GM21737 (cell line): ENCODE measurements around the gene RECQL5.
"Not testable (repeated sequence)": the region's sequence is repeated elsewhere in the genome, so short reads cannot be mapped to it uniquely, and the experiment has no call there.

Experiments used
- ATAC-seq: cut with Tn5 transposase; IDR thresholded peaks from one replicate; pipeline ENCODE4 v1.9.1; 2021; ENCODE audit warnings: mild to moderate bottlenecking, moderate library complexity; ENCODE audit not compliant: unreplicated experiment

RECQL5 gene

DNA sequence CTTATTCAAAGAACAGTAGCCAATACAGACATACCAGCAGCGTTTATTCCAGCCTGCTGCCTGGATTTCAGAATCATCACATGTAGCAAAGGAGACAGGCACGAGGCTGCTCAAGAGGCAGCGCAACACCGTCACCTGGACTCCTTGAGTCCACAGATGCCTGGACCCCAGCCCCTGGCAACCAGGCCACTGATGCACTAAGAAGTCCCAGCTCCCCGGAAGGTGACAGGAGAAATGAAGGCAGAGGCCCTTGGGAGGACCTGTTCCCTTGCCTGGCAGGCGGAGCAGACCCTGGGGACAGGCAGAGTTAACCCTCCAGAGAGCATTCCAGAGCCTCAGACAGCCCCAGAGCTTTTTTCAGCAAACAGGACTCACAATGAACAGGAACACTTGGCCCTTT is 17.3 kb downstream of the RECQL5 start:
- no peak for ATAC-seq

DNA sequence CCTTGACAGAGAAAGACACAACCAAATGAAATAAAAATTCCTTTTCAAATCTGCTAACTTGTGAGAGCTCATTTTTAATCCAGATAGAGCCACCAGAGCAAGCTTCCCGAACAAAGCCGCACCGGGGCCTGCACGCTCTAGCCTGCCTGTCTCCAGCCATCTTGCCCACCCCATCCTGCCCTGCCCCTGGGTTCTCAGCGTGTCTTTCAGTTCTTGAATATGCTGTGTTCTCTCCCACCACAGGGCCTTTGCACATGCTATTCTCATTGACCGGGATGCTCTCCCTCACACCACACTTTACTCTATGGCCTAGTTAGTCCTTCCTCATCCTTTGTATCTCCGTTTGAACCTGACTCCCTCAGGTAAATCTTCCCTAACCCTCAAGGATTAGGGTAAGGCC is 19.0 kb downstream of the RECQL5 start:
- ATAC-seq = no peak

DNA sequence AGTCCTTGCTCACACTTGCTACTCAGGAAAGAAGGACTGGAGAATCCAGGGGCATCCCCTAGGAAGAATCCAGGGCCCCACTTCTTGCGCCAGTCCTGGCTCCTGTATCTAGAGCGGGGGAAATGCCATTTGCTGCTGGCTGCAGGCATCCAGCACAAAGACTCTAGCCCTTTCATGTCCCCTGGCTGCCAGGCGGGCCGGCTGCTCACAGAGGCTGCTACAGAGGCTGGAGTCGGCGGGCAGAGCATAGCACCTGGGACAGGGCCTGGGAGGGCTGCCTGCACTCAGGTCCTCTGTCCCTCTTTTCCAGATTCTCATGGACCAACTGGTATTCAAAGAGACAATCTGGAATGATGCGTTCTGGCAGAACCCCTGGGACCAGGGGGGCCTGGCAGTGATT is 19.9 kb downstream of the RECQL5 start:
- no peak for ATAC-seq

DNA sequence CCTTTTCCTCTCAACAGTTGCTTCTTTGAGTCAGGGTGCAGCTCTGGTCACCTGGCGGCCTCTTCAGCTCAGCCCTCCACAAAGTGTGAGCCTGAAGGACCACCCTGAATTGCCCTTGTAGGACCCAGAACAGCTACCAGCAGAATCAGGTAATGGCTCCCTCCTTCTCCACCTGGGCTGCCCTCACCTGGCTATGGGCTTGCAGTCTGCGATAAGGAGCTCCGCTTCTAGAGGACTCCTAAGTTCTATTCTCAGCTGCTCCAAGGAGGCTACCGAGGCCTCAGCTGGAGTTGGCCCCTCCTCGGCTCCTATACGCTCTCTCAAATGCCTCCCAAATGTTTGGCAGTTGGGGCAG is 20.3 kb downstream of the RECQL5 start:
- ATAC-seq = no peak

GRCh38 chr17:75645889-75646637 is 20.9 kb downstream of the RECQL5 start:
- ATAC-seq = peak; percentile 92

- ATAC-seq = no peak
These were observed 21.5 kb downstream of the RECQL5 start for GRCh38 chr17:75645501-75645888.

- ATAC-seq = no peak
These were observed 23.3 kb downstream of the RECQL5 start for GRCh38 chr17:75643643-75644017.

GRCh38 chr17:75642784-75643642 is 23.9 kb downstream of the RECQL5 start:
- no peak for ATAC-seq

- ATAC-seq = no peak
These were observed 24.7 kb downstream of the RECQL5 start for GRCh38 chr17:75642182-75642783.

- no peak for ATAC-seq
These were observed 25.6 kb downstream of the RECQL5 start for GRCh38 chr17:75641343-75641742.

DNA sequence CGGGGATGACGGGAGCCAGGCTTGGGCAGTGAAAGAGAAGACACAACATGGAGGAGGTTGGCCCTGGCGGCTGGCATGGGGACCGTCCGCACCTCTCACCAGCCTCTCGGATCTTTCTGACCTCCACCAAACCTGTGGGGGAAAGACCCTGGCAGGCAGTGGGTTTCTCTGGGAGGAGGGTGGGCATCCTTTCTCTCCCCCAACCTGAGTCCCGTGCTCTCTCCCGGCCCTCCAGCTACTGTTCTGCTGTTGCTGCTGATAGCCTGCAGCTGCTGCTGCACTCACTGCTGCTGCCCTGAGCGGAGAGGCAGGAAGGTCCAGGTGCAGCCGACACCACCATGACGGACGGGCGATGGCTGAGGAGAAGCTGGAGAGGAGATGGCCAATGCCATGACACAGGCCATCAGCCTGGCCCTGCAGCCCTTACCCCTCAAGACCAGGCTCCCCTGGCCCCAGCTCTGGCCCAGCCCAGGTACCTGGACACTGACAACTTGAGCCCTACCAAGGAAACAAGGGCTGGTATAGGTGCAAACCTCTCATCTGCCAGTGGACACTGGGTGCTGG is 26.3 kb downstream of the RECQL5 start:
- no peak for ATAC-seq

DNA sequence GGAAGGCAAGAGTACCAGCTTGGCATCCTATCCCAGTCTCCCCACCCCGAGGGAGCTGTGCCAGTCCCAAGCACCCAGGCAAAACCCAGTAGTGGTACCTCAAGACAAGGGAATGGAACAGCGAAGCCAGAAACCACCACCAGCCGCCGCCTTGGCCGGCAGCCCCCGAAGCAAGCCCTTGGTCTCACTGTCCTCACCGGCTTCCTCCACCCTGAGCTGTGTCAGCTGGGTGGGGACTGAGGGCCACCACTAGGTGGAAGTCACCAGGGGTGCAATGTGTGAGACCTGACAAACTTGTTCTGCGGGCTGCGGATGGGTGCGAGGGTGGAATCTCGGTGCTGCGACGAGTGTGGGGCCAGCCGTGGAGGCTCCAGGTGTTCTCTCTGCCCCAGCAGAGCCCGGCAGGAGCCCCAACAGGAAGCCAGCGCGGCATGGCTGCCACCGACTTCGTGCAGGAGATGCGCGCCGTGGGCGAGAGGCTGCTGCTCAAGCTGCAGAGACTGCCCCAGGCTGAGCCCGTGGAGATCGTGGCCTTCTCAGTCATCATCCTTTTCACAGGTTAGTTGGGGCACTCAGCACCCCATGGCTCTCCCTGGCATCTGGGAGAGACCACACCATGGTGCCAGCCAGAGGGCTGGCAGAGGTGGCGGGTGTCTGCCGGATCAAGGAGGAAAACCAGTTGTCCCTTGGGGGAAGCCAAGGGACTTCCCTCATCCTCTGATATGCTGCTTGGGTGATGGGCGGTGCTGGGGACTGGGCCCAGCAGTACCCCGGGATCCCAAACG is 27.0 kb downstream of the RECQL5 start:
- no peak for ATAC-seq

DNA sequence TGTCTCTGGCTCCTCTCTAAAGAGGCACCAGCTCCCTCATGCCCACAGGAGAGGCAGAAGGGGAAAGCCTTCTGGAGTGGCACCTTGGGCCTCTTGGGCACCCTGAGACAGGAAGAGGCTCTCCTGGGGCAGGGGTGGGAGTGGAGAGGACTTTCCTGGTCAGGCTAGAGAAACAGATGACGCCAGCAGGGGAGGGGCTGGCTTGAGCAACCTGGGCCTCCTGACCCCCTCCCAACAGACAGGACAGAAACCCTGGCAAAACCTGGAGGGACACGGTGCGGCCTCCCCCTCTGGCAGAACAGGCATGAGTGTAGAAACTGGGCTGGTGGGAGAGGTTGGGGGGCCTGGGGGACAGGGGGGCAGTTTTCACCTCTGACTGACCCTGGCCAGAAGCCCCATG is 27.6 kb downstream of the RECQL5 start:
- no peak for ATAC-seq

DNA sequence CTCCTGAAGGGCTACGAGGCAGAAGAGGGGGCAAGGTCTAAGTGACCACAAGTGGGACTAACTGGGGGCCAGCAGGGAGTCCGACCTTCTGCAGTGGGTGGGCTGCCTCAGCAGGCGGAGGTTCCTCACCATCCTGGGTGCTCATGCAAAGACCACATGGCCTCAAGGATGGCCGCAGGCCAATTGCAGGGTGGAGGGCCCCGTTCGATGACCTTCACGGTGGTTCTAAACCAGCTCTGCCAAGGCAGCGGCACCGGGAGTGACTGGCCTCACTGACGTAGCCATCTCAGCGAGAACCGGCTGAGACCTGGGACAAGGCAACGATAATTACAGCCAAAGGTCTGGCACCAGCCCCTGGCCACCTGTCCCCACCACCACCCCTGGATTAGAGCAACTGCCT is 28.1 kb downstream of the RECQL5 start:
- ATAC-seq = no peak

DNA sequence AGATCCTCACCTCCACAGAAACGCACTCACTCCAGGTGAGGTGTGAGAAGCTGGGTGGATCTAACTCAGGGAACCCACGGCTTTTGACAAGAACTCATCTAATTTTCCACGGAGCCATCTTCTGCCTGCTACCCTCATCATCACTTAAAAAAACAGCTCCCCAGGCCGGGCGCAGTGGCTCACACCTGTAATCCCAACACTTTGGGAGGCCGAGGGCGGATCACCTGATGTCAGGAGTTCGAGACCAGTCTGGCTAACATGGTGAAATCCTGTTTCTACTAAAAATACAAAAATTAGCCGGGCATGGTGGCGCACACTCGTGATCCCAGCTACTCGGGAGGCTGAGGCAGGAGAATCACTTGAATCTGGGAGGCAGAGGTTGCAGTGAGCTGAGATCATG is 28.9 kb downstream of the RECQL5 start:
- not testable (repeated sequence) for ATAC-seq

DNA sequence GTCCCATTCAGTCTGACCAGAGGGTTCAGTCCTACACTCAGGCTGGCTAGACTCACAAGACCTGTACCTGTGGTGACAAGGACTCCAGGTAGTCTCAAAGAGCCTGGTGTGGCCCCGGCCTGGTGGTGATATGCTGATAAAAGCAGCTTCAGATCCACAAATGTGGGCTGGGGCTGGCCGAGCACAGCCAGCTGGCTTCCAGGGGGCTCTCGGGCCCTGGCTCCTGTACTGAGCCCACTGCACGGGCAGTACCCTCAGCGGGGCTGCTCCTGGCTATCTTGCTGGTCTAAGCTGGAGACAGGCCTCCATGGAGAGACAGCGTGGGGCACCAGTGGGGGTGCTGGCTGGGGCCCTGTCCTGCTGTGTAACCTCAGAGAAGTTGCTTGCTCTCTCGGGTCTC is 29.4 kb downstream of the RECQL5 start:
- no peak for ATAC-seq

GRCh38 chr17:75637143-75637538 is 29.8 kb downstream of the RECQL5 start:
- no peak for ATAC-seq

GRCh38 chr17:75636381-75637142 is 30.4 kb downstream of the RECQL5 start:
- ATAC-seq = no peak

GRCh38 chr17:75635610-75636202 is 31.2 kb downstream of the RECQL5 start:
- ATAC-seq = no peak
